Lung (tissue), 12 donors: ENCODE results near the gene BCAS3. TPM values are rescaled to one million over a fixed set of nuclear protein-coding genes. Genes with fewer than 3 reads are reported as not detected.

Source experiments
- ATAC-seq: fragments of 200-7000 bp; cut with Tn5 transposase; one replicate; pipeline ENCODE4 v1.9.1; 2020; ENCODE audit warnings: moderate number of reproducible peaks; ENCODE audit not compliant: insufficient read depth, low FRiP score
- DNase-seq, 3 donors: peaks; one replicate each; pipeline ENCODE4 v3.0.0-alpha.2; 2013 to 2017
- H3K27ac ChIP-seq, 2 donors: one replicate each; pipeline ENCODE4 v1.5.1; 2013; ENCODE audit warnings: mild to moderate bottlenecking in 2 of 2, moderate library complexity in 2 of 2, control low read depth in 1 of 2, inconsistent platforms in 1 of 2, low read depth in 1 of 2, low read length in 1 of 2
- H3K27me3 ChIP-seq, 3 donors: one replicate each; pipeline ENCODE4 v1.5.1; 2013; ENCODE audit warnings: low read length in 2 of 3; ENCODE audit not compliant: control insufficient read depth in 3 of 3, insufficient read depth in 3 of 3
- H3K36me3 ChIP-seq, 4 donors: one replicate each; pipeline ENCODE4 v1.5.1; 2013; ENCODE audit warnings: low read length in 4 of 4, mild to moderate bottlenecking in 1 of 4, moderate library complexity in 1 of 4; ENCODE audit not compliant: control insufficient read depth in 4 of 4, insufficient read depth in 4 of 4
- H3K4me1 ChIP-seq, 5 donors: one replicate each; pipeline ENCODE4 v1.5.1; 2013; ENCODE audit warnings: low read length in 5 of 5, mild to moderate bottlenecking in 2 of 5, moderate library complexity in 1 of 5; ENCODE audit not compliant: control insufficient read depth in 5 of 5, insufficient read depth in 5 of 5
- H3K4me3 ChIP-seq: one replicate; pipeline ENCODE4 v1.5.1; 2013; ENCODE audit warnings: mild to moderate bottlenecking, control low read depth, moderate library complexity
- H3K9ac ChIP-seq, 2 donors: one replicate each; pipeline ENCODE4 v1.5.1; 2013; ENCODE audit warnings: low read length in 2 of 2, control low read depth in 1 of 2; ENCODE audit not compliant: insufficient read depth in 1 of 2
- H3K9me3 ChIP-seq, 4 donors: one replicate each; pipeline ENCODE4 v1.5.1; 2013; ENCODE audit warnings: low read length in 3 of 4, mild to moderate bottlenecking in 1 of 4, moderate library complexity in 1 of 4; ENCODE audit not compliant: control insufficient read depth in 4 of 4, insufficient read depth in 3 of 4
- CTCF ChIP-seq: IDR thresholded peaks from 2 replicates; pipeline ENCODE4 v1.5.1; 2012; ENCODE audit warnings: mild to moderate bottlenecking; ENCODE audit errors: control extremely low read depth, extremely low read depth
- WGBS, 2 donors: extraction: QIAGEN DNeasy Blood & Tissue Kit; methylation state at CpG; one replicate each; pipeline ENCODE4 v1.1.7; 2013; 5-methylcytosine and 5-hydroxymethylcytosine counted together
- polyA plus RNA-seq, 2 donors: library from polyadenylated mRNA; stranded (reverse); fragments of 200-250 nt; gene quantifications; one replicate each; pipeline ENCODE4 v1.2.1, GENCODE V29; 2013
- total RNA-seq, 2 donors: library from RNA; depleted of rRNA in 1 of 2; stranded (reverse); fragments of >200 nt in 1 of 2; gene quantifications; one replicate each; pipeline ENCODE4 v1.2.1, GENCODE V29; 2014 to 2021
- donor health status: control.
- donor health status: control.
- donor health status: Bipolar disorder and iron deficiency.
- donor health status: healthy.
- donor health status: DM: yes; HTN: yes; CAD: no.

The BCAS3 gene
- total and polyA plus RNA-seq, 4 donors, result 4.0 to 101 (median 20.3) TPM

- Histone ChIP-seq H3K4me3 (no peak overlapping the region), H3K27ac (no peak overlapping the region), H3K9me3 (no peaks in the 10 kb centered on the region), H3K27me3 (no peaks in the 10 kb centered on the region), H3K9ac (no peak overlapping the region), H3K36me3 (no peaks in the 10 kb centered on the region), H3K4me1 (peaks cover 2 to 92% (median 26%) of the 10 kb centered on the region in 5 donors)
- WGBS, 2 donors, result 96 to 97% methylated on average over 4 of the region's 4 CpGs
- no peak for DNase-seq
- no peak for TF ChIP-seq CTCF
- no peak for ATAC-seq
These were observed 528.3 kb downstream of the BCAS3 start for GRCh38 chr17:61205931-61206330.

GRCh38 chr17:61206922-61207321 is 529.3 kb downstream of the BCAS3 start:
- ATAC-seq (no peak), DNase-seq (no peak)
- Histone ChIP-seq H3K36me3 (no peaks in the 10 kb centered on the region), H3K9me3 (no peaks in the 10 kb centered on the region), H3K9ac (no peak overlapping the region), H3K4me1 (peaks cover 2 to 90% (median 32%) of the 10 kb centered on the region in 5 donors), H3K4me3 (no peak overlapping the region), H3K27ac (no peak overlapping the region), H3K27me3 (no peaks in the 10 kb centered on the region)
- TF ChIP-seq CTCF, result no peak
- 91 to 93% methylated on average over 5 of the region's 5 CpGs for WGBS, 2 donors

GRCh38 chr17:61208301-61209105 is 530.9 kb downstream of the BCAS3 start:
- 34 to 61% methylated on average over 6 of the region's 6 CpGs for WGBS, 2 donors
- Histone ChIP-seq H3K4me3 (no peak overlapping the region), H3K9ac (peak overlapping the region in 1 of 2 donors; percentile 63), H3K9me3 (no peaks in the 10 kb centered on the region), H3K4me1 (peaks cover 2 to 76% (median 32%) of the 10 kb centered on the region in 5 donors), H3K27ac (peak overlapping the region; percentile 53 to 75), H3K27me3 (no peaks in the 10 kb centered on the region), H3K36me3 (no peaks in the 10 kb centered on the region)
- ATAC-seq, result no peak
- no peak for TF ChIP-seq CTCF
- peak; percentile 81 to 99 (median 98) for DNase-seq
